Measurements from ENCODE around the gene UBE2E2. TPM values are rescaled to one million over a fixed set of nuclear protein-coding genes. Genes with fewer than 3 reads are reported as not detected.

UBE2E2 gene
- total RNA-seq, 1 experiment from 2014 or later, result 38.6 TPM

GRCh38 chr3:23611737-23612295, 408.7 kb downstream of the UBE2E2 start:
- Histone ChIP-seq H3K4ac (ENCODE audit: low read depth, low read length) (no peak overlapping the region), H3K23ac (ENCODE audit: insufficient read length, low read depth, low read length) (no peak overlapping the region), H3K9me3 (ENCODE audit: control insufficient read depth, low read depth, low read length) (no peaks in the 10 kb centered on the region), H2BK5ac (ENCODE audit: insufficient read length, low read length) (no peak overlapping the region), H2BK120ac (ENCODE audit: low read depth, low read length, poor library complexity, severe bottlenecking) (no peak overlapping the region), H4K5ac (ENCODE audit: insufficient read length, low read depth, low read length) (no peak overlapping the region), H2BK20ac (ENCODE audit: low read depth, low read length, poor library complexity, severe bottlenecking) (no peak overlapping the region), H3T11ph (ENCODE audit: low read length) (no peak overlapping the region), H3K18ac (ENCODE audit: insufficient read length, low read depth, low read length) (no peak overlapping the region), H4K20me1 (ENCODE audit: control insufficient read depth, insufficient read depth, insufficient read length) (no peaks in the 10 kb centered on the region), H3K79me1 (ENCODE audit: insufficient read depth, low read depth, low read length, poor library complexity, severe bottlenecking) (no peaks in the 10 kb centered on the region), H3K79me2 (ENCODE audit: insufficient read depth, low read length) (no peaks in the 10 kb centered on the region), H3K4me2 (ENCODE audit: insufficient read depth, insufficient read length, low read length) (no peak overlapping the region), H4K8ac (replicated peaks; ENCODE audit: insufficient read length, low read depth, low read length) (no peak overlapping the region), H3K27ac (ENCODE audit: insufficient read length, low read depth, low read length) (no peak overlapping the region), H2BK12ac (ENCODE audit: insufficient read length, low read depth, low read length) (no peak overlapping the region), H2AK5ac (ENCODE audit: insufficient read length, low read length) (no peak overlapping the region), H2BK15ac (ENCODE audit: low read depth, low read length) (no peak overlapping the region), H3K56ac (ENCODE audit: insufficient read length, low read depth, low read length) (no peak overlapping the region), H3K9ac (ENCODE audit: extremely low read depth, insufficient read length, low read length) (no peak overlapping the region), H3K4me1 (ENCODE audit: insufficient read depth, low read length) (peaks cover 4% of the 10 kb centered on the region; the same call in 1 of the 2 replicates), H4K91ac (ENCODE audit: insufficient read length, low read depth, low read length) (no peak overlapping the region), H2AFZ (ENCODE audit: low read length) (no peak overlapping the region), H3K14ac (ENCODE audit: insufficient read depth, low read length) (no peak overlapping the region), H3K27me3 (ENCODE audit: insufficient read depth, low read length) (no peaks in the 10 kb centered on the region), H3K23me2 (ENCODE audit: insufficient read length, low read depth, low read length, poor library complexity, severe bottlenecking) (no peaks in the 10 kb centered on the region)
- peaks cover 33 to 37% of the 10 kb centered on the region in 2 experiments for H3K4me1 Mint-ChIP-seq
- DNase-seq, result no peak
- no peak for TF ChIP-seq CTCF (conservative IDR thresholded peaks at IDR 0.05)
- H3K27ac Mint-ChIP-seq, result peak overlapping the region in 1 of 3 experiments; percentile 49; a peak in 2 of 7 replicates
- no peaks in the 10 kb centered on the region for H3K9me3 Mint-ChIP-seq
- no peak overlapping the region for H3K4me3 Mint-ChIP-seq
- no peaks in the 10 kb centered on the region for H3K36me3 Mint-ChIP-seq (ENCODE audit: insufficient read depth in 1 of 3, low read depth in 3 of 3)
- H3K27me3 Mint-ChIP-seq (ENCODE audit: low read depth), result no peaks in the 10 kb centered on the region
- no CpG with 5 or more reads among the region's 13 CpGs for WGBS (ENCODE audit: extremely low coverage, insufficient read length, low lambda C conversion rate)

Measured in H9 (cell line).